Pancreas (tissue), 10 donors: ENCODE measurements around the gene ADAMTSL2. TPM values are rescaled to one million over a fixed set of nuclear protein-coding genes. Genes with fewer than 3 reads are reported as not detected.
A peak's percentile ranks its signal among the peaks of the same experiment; 100 is the strongest.

Experiments used
- ATAC-seq, 4 donors: fragments of 200-7000 bp; cut with Tn5 transposase; one replicate each; pipeline versions ENCODE4 v1.8.0 to v1.9.1; 2020; ENCODE audit warnings: mild to moderate bottlenecking in 4 of 4, moderate library complexity in 4 of 4
- DNase-seq, 6 donors: peaks; one replicate each; pipeline ENCODE4 v3.0.0-alpha.2; 2020
- FAIRE-seq: peaks from 2 replicates; lab custom pipeline; 2012; peaks lifted over from hg19 to GRCh38; lab: Jason Lieb, UNC
- H3K27ac ChIP-seq, 4 donors: fragments of 200-600 bp; sonication (generic); 1 replicate in 3 of 4; 2 replicates in 1 of 4; pipeline versions ENCODE4 v1.5.0 to v1.8.0; 2020
- H3K27me3 ChIP-seq, 4 donors: fragments of 200-600 bp; one replicate each; pipeline ENCODE4 v1.8.0; 2021
- H3K36me3 ChIP-seq, 3 donors: fragments of 200-600 bp; sonication (generic) in 1 of 3; one replicate each; pipeline versions ENCODE4 v1.5.0 to v1.8.0; 2020 to 2021
- H3K4me1 ChIP-seq, 3 donors: fragments of 200-600 bp; one replicate each; pipeline ENCODE4 v1.8.0; 2021
- H3K4me3 ChIP-seq, 4 donors: fragments of 200-600 bp; sonication (generic) in 2 of 4; one replicate each; pipeline versions ENCODE4 v1.5.0 to v1.8.0; 2020 to 2021
- H3K9me3 ChIP-seq, 4 donors: fragments of 200-600 bp; one replicate each; pipeline ENCODE4 v1.8.0; 2021
- WGBS, 2 donors: extraction: QIAGEN DNeasy Blood & Tissue Kit; methylation state at CpG; one replicate each; pipeline ENCODE4 v1.1.7; 2013; 5-methylcytosine and 5-hydroxymethylcytosine counted together
- intact Hi-C, 3 donors: fragments of 100-400 bp; cut with DNase I; formaldehyde crosslinking; loops; one replicate each; pipeline versions ENCODE4 v1.11.1 to v1.14.2; 2022
- polyA plus RNA-seq, 2 donors: library from polyadenylated mRNA; stranded (reverse); fragments of 200-250 nt; gene quantifications; one replicate each; pipeline ENCODE4 v1.2.3, GENCODE V29; 2013
- total RNA-seq, 6 donors: library from RNA; stranded (reverse); fragmentation: NEBNext Ultra II Directional in 4 of 6; extraction: Animal tissue kit (Norgen Biotek cat#: 25700) in 4 of 6; gene quantifications; one replicate each; pipeline versions ENCODE4 v1.2.1 to v1.2.4, GENCODE V29; 2021 to 2023
- TF ChIP-seq, protein P1 (sequence below), 4 donors: fragments of 200-600 bp; sonication (generic) in 3 of 4; IDR thresholded peaks; one replicate each; pipeline versions ENCODE4 v1.5.0 to v1.8.0; 2021; ENCODE audit warnings: antibody characterized with exemption in 4 of 4
- donor health status: healthy with polysubstance abuse.
- donor health status: DM: no; HTN: no; CAD: no; lungs with moderate emphysema.
- donor health status: DM: no; HTN: no; CAD: no.
- donor health status: control.
- donor health status: control.
- donor health status: Bipolar disorder and iron deficiency.
- donor health status: DM: yes; HTN: yes; CAD: no.
- donor health status: DM: no; HTN: no; CAD: no.
- donor health status: DM: no; HTN: no; CAD: no.
- donor health status: DM: yes; HTN: yes; CAD: no.

The ADAMTSL2 gene
- total and polyA plus RNA-seq, 8 donors, result 1.5 to 12.9 (median 3.2) TPM

- ATAC-seq, result no peak
- H3K4me1 ChIP-seq, result no peaks in the 10 kb centered on the region
- H3K27ac ChIP-seq, result no peak overlapping the region
- FAIRE-seq, result no peak
- TF ChIP-seq, protein P1, sequence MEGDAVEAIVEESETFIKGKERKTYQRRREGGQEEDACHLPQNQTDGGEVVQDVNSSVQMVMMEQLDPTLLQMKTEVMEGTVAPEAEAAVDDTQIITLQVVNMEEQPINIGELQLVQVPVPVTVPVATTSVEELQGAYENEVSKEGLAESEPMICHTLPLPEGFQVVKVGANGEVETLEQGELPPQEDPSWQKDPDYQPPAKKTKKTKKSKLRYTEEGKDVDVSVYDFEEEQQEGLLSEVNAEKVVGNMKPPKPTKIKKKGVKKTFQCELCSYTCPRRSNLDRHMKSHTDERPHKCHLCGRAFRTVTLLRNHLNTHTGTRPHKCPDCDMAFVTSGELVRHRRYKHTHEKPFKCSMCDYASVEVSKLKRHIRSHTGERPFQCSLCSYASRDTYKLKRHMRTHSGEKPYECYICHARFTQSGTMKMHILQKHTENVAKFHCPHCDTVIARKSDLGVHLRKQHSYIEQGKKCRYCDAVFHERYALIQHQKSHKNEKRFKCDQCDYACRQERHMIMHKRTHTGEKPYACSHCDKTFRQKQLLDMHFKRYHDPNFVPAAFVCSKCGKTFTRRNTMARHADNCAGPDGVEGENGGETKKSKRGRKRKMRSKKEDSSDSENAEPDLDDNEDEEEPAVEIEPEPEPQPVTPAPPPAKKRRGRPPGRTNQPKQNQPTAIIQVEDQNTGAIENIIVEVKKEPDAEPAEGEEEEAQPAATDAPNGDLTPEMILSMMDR (IDR thresholded peaks at IDR 0.05), result no peak
- no peaks in the 10 kb centered on the region for H3K36me3 ChIP-seq
- H3K4me3 ChIP-seq, result no peak overlapping the region
- DNase-seq, result no peak
- H3K9me3 ChIP-seq, result no peaks in the 10 kb centered on the region
- WGBS, 2 donors, result 93 to 94% methylated on average over 1 of the region's 1 CpG
- H3K27me3 ChIP-seq, result no peaks in the 10 kb centered on the region
- intact Hi-C loops, result no loop called here
These were observed 32.4 kb upstream of the ADAMTSL2 start for GRCh38 chr9:133502112-133502511.

DNA sequence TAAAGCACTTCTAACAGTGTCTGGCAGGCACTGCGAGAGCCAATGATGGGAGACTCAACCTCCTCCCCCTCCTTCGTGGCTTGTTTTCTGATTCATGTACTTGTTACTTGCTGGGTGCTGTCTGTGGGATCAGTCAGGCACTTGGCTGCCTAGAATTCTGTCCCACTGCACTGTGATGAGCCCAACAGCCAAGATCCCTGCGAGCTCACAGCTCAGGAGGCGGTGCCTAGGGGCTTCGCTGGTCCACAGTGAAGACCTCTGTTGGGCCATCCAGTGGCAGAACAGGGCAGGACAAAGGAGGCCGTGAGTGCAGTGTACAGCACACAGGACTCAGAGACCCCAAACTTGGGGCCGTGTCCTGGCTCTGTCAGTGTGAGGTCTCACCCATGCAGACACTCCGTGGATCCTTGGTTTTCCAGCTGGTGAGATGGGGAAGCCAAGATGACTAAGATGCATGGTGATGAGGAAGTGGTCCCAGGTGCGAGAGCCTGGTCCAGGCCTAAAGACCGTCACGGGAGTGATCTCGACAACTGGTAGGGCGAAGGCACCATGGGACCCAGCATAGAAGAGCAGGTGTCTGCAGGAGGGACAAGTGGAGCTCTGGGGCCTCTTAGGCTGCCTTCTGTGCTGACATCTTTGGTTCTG is 29.2 kb upstream of the ADAMTSL2 start:
- Histone ChIP-seq H3K9me3 (no peaks in the 10 kb centered on the region), H3K4me1 (peaks cover 4 to 11% (median 8%) of the 10 kb centered on the region in 3 donors), H3K27ac (no peak overlapping the region), H3K36me3 (no peaks in the 10 kb centered on the region), H3K4me3 (no peak overlapping the region), H3K27me3 (no peaks in the 10 kb centered on the region)
- ATAC-seq (no peak), DNase-seq (peak in 1 of 6 donors; percentile 10), FAIRE-seq (no peak)
- intact Hi-C loops, result no loop called here
- TF ChIP-seq, protein P1 (IDR thresholded peaks at IDR 0.05), result no peak
- 87 to 91% methylated on average over 13 of the region's 13 CpGs for WGBS, 2 donors

- no peaks in the 10 kb centered on the region for H3K27me3 ChIP-seq
- DNase-seq, result peak in 2 of 6 donors; percentile 40 to 69
- H3K36me3 ChIP-seq, result no peaks in the 10 kb centered on the region
- WGBS, 2 donors, result 72 to 75% methylated on average over 23 of the region's 23 CpGs
- TF ChIP-seq, protein P1 (IDR thresholded peaks at IDR 0.05), result no peak
- H3K27ac ChIP-seq, result no peak overlapping the region
- no peaks in the 10 kb centered on the region for H3K9me3 ChIP-seq
- H3K4me1 ChIP-seq, result peaks cover 4 to 11% (median 8%) of the 10 kb centered on the region in 3 donors
- intact Hi-C loops, result no loop called here
- ATAC-seq, result peak in 2 of 4 donors; percentile 8 to 34
- FAIRE-seq, result no peak
- no peak overlapping the region for H3K4me3 ChIP-seq
These were observed 28.4 kb upstream of the ADAMTSL2 start for GRCh38 chr9:133505901-133506652.

DNA sequence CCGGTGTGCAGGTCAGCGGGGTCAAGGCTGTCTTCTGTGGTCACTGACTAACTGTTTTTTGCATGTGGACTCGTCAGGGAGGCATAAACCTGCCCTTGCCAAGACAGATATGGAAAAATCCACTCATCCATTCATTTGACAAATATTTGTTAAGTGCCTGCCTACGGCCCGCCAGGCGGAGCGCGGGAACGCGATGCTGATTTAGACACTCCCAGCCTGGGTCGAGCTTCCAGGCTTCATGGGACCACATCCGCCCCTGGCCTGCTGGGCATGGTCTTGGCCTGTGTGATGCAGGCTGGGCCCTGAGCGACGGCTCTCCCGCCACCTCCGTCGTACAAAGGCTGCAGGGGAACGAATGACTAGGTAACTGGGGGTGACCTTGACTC is 27.9 kb upstream of the ADAMTSL2 start:
- Histone ChIP-seq H3K9me3 (no peaks in the 10 kb centered on the region), H3K4me1 (peaks cover 4 to 11% (median 8%) of the 10 kb centered on the region in 3 donors), H3K27me3 (no peaks in the 10 kb centered on the region), H3K4me3 (no peak overlapping the region), H3K36me3 (no peaks in the 10 kb centered on the region), H3K27ac (no peak overlapping the region)
- FAIRE-seq, result no peak
- ATAC-seq, result peak; percentile 25 to 63 (median 47)
- WGBS, 2 donors, result 19 to 28% methylated on average over 18 of the region's 18 CpGs
- intact Hi-C loops, result no loop called here
- peak in 2 of 6 donors; percentile 44 to 81 for DNase-seq
- TF ChIP-seq, protein P1 (IDR thresholded peaks at IDR 0.05), result no peak
